Measurements from ENCODE around the gene SGTA.

DNA sequence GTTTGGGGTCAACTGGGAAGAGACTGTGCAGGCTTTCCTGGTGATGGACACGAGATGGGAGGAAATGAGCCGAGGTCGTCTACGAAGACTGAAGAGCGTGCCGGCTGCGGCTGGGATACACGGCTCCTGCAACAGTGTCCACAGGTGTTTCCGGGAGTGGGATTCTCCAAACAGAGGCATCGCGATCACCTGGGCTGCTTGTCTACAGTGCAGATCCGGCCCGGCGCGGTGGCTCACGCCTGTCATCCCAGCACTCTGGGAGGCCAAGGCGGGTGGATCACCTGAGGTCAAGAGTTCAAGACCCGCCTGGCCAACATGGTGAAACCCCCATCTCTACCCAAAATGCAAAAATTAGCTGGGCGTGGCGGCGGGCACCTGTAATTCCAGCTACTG is 31.6 kb downstream of the SGTA start:
- TF ChIP-seq, protein P1, sequence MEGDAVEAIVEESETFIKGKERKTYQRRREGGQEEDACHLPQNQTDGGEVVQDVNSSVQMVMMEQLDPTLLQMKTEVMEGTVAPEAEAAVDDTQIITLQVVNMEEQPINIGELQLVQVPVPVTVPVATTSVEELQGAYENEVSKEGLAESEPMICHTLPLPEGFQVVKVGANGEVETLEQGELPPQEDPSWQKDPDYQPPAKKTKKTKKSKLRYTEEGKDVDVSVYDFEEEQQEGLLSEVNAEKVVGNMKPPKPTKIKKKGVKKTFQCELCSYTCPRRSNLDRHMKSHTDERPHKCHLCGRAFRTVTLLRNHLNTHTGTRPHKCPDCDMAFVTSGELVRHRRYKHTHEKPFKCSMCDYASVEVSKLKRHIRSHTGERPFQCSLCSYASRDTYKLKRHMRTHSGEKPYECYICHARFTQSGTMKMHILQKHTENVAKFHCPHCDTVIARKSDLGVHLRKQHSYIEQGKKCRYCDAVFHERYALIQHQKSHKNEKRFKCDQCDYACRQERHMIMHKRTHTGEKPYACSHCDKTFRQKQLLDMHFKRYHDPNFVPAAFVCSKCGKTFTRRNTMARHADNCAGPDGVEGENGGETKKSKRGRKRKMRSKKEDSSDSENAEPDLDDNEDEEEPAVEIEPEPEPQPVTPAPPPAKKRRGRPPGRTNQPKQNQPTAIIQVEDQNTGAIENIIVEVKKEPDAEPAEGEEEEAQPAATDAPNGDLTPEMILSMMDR (IDR thresholded peaks at IDR 0.05) = no peak
- no peak for TF ChIP-seq POLR2A (IDR thresholded peaks at IDR 0.05)

All from thyroid gland (tissue), 4 donors.